Fibroblast of skin of left biceps (primary cell): Measurements from ENCODE around the gene FAM228A.
"Not testable (repeated sequence)": the region's sequence is repeated elsewhere in the genome, so short reads cannot be mapped to it uniquely, and the experiment has no call there.

Experiments used
- DNase-seq, 2 experiments: peaks; one replicate each; pipeline ENCODE4 v3.0.0-alpha.2; 2013; ENCODE audit warnings: low read depth in 2 of 2

Gene FAM228A

DNA sequence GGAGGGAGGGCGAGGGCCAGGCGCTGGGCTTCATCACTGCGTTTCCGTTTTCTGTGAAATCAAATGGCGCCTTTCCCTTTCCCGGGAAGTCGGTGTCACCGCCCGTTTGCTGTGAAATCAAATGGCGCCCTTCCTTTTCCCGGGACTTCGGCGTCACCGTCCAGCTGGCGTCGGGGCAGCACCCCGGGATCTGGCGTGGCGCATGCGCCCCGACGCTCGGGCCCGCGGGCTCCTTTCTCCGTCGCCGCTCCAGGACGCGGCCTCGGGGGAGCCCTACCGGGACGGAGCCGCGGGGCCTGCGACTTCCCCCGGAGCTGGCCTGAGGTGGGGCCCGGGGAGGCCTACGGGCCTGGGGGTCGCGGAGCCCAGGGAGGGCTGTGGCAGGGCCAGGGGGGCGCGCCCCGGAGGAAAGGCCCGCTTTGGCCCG lies at the start of gene FAM228A:
Gene FAM228A, plus strand, starts transcription at position 203 of the 427 bp plus-strand sequence. CDS start 428 bp downstream, outside the sequence.
- DNase-seq, result no peak

DNA sequence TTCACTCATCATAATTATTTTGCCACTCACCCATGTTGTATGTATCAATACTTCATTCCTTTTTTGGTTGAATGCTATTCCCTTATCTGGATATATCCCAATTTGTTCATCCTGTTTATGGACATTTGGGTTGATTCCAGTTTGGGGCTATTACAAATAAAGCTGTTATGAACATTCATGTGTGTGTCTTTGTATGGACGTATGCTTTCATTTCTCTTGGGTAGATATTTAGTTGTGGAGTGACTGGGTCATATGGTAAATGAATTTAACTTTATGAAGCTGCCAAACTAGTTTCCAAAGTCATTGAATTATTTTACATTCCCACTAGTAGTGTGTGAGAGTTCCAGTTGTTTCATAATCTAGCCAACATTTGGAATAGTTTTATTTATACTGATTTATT lies 48.9 kb upstream of the FAM228A start:
- DNase-seq, result no peak

DNA sequence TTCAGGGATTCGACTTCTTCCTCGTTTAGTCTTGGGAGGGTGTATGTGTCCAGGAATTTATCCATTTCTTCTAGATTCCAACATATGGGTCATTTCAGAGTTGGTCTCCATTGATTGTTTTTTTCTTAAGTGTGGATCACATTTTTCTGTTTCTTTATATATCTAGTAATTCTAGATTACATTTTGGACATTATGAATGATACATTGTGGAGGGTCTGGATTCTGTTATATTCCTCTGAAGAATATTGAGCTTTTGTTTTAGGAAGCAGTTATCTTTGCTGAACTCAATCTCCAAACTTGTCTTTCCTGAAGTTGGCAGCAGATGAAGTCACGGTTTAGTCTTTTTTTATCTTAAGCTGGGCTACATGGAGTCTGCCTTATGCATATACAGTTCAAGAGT lies 42.3 kb upstream of the FAM228A start:
- DNase-seq, result no peak

DNA sequence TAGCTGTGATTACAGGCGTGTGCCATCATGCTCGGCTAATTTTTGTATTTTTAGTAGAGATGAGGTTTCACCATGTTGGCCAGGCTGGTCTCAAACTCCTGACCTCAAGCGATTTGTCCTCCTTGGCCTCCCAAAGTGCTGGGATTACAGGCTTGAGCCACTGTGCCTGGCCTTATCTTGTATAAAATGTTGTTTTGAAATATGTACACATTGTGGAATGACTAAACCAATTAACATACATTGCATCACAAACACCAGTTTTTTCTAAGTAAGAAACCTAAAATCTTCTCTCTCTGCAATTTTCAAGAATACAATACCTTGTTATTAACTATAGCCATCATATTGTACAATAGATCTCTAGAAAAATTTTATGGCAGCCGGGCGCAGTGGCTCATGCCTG lies 34.5 kb upstream of the FAM228A start:
- DNase-seq, result not testable (repeated sequence)

DNA sequence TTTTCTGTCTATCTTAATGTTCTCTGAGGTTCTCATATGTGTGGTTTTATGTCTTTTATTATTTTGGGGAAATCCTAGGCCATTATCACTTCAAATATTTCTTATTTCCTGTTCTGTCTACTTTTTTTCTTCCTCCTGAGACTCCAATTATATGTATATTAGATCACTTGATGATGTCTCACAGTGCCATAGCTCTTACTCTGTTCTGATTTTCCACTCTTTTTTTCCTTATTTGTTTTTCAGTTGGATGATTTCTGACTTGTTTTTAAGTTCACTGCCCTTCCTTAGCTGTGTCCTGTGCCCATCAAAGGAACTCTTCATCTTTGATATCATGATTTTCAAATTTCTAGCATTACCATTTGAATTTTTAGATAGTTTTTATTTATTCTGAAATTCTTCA lies 27.5 kb upstream of the FAM228A start:
- no peak for DNase-seq

DNA sequence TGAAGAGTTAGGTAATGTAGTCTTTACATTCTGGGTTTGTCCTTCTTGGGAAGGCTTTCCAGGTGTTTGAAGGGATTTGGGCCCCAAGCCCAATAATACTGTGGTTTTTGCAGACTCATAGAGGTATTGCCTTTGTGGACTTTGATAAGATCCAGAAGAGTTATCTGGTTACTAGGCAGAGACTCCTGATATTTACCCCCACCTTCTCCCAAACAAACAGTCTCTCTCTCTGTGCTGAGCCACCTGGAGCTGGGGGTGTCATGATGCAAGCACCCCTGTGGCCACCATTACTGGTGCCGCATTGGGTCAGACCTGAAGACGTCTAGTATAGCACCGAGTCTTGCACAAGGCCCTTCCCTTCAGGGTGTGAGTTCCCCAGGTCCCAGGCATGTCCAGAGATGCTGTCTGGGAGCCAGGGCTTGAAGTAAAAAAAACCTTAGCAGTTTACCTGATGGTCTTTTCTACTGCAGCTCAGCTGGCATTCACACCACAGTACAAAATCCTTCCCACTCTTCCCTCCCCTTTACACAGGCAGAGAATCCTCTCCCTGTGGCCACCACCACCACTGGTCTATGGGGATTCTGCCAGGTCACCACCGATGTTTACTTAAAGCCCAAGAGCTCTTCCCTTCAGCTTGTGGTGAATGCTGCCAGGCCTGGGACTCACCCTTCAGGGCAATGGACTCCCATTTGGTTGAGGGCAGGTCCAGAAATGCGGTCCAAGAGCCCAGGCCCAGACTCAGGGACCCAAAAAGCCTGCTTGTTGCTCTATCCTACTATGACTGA lies 22.2 kb upstream of the FAM228A start:
- DNase-seq, result no peak

DNA sequence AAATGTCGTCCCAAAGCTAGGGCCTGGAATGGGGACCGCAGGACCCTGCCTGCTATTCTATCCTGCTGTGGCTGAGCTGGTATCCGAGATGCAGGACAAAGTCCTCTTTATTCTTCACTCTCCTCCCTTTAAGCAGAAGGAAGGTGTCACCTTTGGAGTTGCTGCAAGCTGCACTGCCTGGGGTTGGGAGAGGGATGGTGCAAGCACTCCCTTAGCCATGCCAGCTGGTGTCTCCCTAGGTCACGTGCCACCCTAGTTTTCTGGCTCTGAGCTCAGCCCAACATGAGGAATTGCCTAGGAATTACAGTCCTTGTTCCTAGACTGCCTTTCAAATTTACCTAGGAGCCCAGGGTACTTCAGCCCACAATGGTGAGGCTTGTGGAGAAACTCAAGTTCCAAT lies 21.4 kb upstream of the FAM228A start:
- DNase-seq, result no peak

DNA sequence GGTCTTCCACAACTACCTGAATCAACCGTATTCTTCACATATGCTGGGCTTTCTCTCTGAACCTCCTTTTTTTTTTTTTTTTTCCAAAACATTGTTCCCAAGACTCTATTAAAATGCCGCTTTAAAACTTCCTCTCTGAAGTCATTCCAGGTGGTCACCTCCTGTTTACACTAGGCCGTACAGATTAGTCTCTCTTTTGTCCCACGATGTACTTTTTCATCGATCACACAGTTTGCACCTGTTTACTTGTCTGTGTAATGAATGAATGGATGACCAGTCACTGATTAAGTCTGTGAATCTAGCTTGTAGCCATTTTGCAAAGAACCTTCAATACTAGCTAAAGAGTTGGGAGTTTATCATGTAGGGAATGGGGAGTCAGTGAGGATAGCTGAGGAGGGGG lies 16.7 kb upstream of the FAM228A start:
- no peak for DNase-seq

DNA sequence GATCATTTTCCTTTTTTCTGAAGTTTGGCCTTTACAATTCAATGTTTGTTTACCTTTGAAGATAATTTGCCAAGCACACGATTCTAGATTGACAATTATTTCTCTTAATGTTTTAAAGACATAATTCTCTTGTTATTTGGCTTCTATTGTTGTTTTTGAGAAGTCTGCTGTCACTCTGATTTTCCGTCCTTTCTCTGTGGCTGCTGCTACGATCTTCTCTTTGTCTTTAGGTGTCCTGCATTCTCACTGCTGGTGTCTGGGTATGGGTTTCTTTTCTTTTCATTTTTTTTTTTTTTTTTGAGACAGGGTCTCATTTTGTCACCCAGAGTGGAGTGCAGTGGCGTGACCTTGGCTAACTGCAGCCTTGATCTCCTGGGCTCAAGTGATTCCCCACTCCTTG lies 15.1 kb upstream of the FAM228A start:
- no peak for DNase-seq

DNA sequence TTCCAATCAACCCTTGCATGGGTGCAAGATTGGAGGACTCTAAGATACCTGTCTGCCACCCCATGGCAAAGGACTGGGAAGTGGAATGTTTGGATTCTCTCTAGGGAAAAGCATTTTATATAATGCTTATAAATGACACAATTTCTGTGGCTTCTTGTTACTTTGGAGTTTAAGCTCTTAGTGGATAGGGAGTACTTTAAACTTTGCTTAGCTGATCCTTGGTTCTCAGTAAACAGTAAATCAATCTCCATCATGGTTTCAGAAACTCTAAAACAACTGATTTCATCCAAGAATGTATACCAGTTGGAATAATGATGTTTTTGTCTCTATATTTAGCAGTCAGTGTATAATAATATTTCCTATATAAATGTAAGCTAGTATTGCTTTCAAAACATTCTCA lies 14.1 kb upstream of the FAM228A start:
- DNase-seq, result no peak

DNA sequence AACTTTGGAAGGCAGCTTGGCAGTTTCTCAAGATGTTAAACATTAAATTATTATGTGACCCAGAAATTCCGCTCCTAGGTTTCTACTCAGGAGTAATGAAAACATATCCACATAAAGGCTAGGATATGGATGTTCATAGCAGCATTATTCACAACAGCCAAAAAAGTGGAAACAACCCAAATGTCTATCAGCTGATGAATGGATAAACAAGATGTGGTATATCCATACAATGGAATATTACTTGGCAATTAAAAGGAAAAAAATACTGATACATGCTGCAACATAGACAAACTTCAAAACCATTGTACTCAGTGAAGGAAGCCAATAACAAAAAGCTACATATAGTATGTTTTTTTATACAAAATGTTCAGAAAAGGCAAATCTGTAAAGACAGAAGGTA lies 12.4 kb upstream of the FAM228A start:
- DNase-seq, result no peak

DNA sequence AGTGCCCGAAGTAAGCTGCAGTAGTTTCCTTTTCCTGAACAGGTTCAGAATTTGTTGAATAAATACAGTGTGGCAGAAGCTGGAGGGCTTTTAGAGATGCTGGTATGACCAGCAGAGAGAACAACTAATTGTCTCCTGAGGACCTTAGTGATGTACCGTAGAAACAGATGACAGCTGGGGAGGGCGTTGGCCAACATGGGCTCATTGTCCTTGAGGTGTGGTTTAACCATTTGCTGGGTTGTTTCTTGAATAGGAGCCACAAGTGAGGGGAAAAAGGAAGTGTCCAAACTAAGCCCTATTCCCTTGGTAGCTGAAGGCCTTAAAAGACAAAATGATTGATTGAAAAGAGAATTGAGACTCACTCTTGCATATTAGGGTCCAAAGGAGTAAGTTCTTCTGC lies 11.7 kb upstream of the FAM228A start:
- DNase-seq, result no peak

DNA sequence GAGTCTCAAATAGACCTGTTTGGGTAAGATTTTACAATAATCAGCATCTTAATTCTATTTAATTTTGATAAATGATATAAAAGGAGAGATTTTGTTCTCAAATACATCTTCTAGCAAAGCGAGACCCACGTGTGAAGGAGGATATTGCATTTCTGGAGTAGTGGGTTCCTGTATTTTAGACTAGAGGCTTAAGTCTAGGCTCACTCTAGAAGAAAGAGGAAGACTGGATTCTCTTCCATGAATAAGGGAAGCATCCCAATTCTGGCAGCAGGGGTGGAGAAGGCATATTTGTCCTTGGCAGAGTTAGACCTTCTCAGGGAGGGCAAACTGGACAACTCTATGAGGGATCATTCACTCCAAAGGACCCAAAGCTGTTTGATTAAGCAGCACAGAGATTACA lies 11.3 kb upstream of the FAM228A start:
- DNase-seq, result no peak

DNA sequence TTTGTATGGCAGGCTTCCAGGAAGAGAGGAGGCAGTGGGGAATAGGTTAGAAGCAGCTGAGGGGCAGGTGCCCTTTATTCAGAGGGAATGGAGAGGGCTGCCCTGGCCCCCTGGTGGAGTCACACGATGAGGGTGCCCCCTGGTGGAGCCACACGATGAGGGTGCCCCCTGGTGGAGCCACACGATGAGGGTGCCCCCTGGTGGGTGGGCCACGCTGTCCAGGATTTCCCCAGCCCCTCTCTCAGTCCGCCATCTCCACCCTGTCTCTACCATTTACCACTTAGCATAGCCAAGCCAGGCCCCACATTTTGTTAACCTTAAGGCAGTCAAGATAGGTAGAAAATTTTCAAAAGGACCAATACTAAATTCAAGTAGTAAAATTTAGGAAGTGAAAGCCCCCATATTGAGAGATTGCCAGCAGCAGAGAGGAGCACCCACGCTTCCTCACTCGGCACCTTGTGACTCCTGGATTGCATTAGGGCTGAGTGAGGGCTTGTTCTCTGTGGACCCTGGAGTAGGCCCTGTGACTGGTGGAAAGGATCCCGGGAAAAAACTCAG lies 10.4 kb upstream of the FAM228A start:
- no peak for DNase-seq

DNA sequence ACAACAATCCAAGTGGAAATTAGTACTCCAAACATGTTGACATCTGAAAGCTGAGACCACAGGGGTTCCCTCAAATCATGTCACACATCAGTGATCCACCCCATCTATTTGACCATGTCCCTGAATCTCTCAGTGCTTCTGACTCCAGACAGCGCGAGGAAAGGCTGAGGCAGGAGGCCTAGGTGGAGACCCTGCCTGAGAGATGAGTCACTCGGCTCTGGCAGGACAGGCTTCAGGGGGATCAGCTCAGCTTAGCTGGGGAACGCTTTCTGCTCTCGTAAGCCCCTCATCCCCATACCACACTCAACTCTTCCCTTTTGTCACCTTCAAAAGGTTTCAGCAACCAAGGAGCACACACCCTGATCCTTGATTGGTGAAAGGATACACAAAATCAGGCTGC lies 5.8 kb upstream of the FAM228A start:
- DNase-seq, result no peak

DNA sequence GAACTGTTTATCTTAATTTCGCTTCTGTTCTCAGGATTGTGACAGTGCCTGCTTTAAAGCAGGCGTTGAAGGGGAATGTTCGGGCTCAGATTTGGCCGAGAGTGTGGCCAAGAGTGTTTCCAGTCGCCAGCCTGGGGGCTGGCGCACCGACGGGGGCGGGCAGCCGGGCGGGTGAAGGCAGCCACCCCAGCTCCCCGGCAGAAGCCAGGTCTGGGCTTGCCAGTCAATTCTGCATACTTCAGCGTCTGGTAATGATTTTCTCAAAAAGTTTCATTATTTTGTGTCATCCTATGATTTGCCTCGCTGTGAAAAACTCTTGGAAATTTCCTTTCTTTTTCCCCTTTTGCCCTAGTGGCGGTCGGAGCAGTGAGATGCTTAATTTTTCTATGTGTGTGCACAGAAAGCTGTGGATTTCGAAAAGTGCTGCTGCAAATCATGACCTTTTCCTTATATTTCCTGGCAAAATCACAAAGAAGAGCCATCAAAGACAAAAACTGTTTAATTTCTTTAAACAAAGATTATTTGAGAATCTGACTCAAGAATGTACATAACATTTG lies 856 bp downstream of the FAM228A start:
- no peak for DNase-seq

DNA sequence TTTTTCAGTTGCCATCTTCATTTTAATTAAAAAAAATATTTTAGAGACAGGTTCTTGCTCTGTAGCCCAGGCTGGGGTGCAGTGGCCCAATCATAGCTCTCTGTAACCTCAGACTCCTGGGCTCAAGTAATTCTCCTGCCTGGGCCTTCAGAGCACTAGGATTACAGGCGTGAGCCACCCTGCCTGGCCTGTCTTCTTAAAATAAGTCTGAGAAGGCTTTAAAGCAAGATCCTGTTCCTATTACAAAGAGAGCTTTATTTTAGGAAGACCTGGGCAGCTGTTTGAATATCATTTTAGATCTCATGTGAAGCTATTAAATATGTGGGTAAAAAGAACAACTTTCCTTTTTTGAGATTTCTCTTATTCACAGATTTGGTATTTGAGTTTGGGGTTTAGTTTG lies 1.5 kb downstream of the FAM228A start:
- no peak for DNase-seq

DNA sequence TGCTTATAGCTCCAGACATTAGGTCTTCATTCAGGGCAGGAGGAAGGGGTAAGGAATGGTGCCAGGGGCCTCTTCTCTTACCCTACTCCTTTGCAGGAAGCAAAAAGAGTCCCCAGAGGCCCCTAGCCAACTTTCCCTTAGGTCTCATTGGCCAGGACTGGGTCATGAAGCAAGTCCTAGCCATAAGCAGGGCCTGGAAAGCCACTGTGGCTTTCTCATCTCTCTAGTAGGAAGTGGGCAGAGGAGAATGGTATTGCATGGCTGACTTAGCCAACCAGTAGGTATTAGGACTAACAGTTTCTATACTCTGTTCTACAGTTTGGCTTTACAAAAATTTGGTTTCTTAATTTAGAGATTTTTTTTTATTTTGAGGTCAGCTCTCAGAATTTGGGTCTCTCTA lies 4.8 kb downstream of the FAM228A start:
- no peak for DNase-seq

DNA sequence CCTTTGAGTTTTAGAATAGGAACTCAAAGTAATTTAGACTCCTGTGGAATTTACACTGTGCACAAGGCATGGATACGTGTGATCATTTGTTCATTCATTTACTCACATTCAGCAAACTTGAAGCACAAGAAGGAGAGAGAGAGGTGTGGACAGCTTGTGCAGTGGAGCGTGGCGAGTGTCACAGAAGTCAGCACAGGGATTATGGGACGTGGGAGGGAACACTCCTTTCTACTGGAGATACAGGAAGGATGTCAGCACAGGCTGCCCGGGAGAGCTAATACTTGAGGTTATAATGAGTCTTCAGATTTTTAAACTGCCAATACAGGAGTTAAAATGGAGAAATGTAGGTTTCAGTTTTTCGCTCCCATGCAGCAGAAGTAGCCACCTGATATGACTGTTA lies 7.0 kb downstream of the FAM228A start:
- DNase-seq, result no peak

DNA sequence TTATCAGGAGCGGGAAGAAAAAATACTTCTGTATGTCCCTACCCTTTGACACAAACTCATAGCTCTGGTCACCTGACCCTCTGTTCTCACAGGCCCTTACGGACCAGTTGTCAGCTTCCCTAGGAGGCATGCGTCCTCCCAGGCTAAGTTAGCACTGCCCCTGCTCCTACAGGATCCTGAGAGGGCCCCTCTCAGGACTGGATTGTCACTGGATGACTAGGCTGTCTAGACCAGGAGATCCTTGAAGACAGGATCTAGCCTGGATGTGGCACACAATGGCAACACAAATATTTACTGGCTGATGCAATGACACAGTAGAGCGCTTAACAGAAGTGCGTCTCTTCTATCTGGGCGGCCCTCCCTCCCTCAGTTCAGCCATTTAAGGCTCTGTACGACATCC lies 7.7 kb downstream of the FAM228A start:
- DNase-seq, result no peak

DNA sequence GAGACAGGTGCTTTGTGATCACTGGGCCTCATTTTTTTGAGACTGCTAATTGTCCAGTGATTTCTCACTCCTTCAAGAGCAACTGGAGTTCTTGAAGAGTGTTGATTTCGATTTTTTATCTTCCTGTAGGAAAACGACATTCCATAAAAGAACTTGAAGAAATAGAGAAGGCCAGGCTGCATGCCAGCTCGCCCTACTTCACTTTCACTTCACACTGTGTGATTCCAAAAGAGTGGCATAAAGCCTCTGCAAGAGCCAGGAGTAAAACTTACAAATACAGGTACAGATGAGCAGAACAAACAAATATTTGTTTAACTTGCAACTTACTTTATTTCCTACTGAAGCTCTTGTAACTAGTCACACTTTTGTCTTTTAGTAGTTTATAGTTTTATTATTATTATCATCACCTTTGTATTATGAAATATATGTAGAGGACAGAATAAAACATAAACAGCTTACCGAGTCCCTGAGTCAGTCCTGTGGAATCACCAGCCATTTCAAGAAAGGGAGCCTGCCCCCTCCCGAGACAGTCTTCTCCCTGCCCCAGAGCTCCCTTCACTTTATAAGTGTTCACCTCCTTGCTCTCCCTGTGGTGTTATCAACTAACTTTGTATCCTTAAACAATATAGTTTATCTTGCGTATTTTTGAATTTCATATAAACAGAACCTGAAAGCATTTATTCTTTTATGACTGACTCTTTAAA lies 8.7 kb downstream of the FAM228A start:
- no peak for DNase-seq

DNA sequence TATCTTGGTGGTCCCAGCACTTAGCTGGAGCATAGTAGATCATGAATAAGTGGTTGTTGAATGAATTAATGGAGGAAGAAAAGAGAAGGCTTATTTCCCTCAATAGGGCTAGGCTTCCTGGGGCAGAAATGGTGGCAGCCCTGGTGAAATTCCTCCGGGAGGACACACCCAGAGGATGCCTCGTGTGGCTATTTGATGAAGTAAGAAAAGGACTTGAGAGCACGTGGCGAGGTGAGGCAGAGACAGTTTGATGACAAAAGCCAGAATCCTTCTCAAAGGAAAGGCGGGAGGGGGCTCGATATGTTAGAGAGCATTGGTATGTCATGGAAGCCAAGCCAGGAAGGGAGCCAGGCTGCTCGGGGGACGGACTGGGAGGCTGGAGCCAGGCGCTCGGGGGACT lies 14.7 kb downstream of the FAM228A start:
- no peak for DNase-seq

DNA sequence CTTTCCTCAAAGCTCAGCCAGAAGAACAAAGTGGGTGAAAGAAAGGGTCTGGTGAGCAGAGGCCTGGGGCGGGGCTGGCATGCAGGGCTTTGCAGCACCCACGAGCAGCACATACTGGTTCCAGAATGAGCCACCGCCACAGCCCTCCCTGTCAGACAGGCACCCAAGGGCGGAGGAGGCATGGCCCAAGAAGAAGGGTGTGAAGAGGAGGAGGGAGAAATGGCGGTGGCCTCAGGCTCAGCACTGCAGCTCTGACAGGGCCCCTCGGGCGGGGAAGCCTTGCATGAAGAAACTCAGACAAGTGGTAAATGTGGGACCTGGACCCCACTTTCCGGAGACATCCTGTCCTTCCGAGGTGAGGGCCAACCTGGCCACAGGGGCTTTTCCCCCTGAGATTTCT lies 15.7 kb downstream of the FAM228A start:
- DNase-seq, result no peak
